Gastroesophageal sphincter (tissue), 3 donors: Measurements from ENCODE around the gene GNAI3.

ENCODE experiments used
- POLR2A ChIP-seq, 2 donors: fragments of 450-650 bp; IDR thresholded peaks; one replicate each; pipeline ENCODE4 v1.6.1; 2017; ENCODE audit warnings: antibody characterized with exemption in 2 of 2, mild to moderate bottlenecking in 2 of 2, moderate library complexity in 1 of 2
- TF ChIP-seq, protein P1 (sequence below), 4 experiments: fragments of 200-600 bp in 2 of 4; fragments of 450-650 bp in 2 of 4; sonication (generic) in 1 of 4; IDR thresholded peaks; one replicate each; pipeline ENCODE4 v1.5.1; 2017 to 2019; ENCODE audit warnings: antibody characterized with exemption in 4 of 4, mild to moderate bottlenecking in 2 of 4, moderate library complexity in 2 of 4

- TF ChIP-seq, protein P1, sequence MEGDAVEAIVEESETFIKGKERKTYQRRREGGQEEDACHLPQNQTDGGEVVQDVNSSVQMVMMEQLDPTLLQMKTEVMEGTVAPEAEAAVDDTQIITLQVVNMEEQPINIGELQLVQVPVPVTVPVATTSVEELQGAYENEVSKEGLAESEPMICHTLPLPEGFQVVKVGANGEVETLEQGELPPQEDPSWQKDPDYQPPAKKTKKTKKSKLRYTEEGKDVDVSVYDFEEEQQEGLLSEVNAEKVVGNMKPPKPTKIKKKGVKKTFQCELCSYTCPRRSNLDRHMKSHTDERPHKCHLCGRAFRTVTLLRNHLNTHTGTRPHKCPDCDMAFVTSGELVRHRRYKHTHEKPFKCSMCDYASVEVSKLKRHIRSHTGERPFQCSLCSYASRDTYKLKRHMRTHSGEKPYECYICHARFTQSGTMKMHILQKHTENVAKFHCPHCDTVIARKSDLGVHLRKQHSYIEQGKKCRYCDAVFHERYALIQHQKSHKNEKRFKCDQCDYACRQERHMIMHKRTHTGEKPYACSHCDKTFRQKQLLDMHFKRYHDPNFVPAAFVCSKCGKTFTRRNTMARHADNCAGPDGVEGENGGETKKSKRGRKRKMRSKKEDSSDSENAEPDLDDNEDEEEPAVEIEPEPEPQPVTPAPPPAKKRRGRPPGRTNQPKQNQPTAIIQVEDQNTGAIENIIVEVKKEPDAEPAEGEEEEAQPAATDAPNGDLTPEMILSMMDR (IDR thresholded peaks at IDR 0.05), result no peak
- TF ChIP-seq POLR2A (IDR thresholded peaks at IDR 0.05), result no peak
Observed at GRCh38 chr1:109634771-109635750, 86.6 kb downstream of the GNAI3 start.
